Mucosa of descending colon (tissue), 3 donors: ENCODE results near the gene CLCN4. TPM values are rescaled to one million over a fixed set of nuclear protein-coding genes. Genes with fewer than 3 reads are reported as not detected.

Experiments used
- ATAC-seq: fragments of 200-7000 bp; cut with Tn5 transposase; one replicate; pipeline ENCODE4 v1.9.1; 2020; ENCODE audit warnings: mild to moderate bottlenecking, moderate library complexity
- DNase-seq, 3 donors: peaks; one replicate each; pipeline ENCODE4 v3.0.0-alpha.2; 2020
- H3K36me3 ChIP-seq: fragments of 200-600 bp; one replicate; pipeline ENCODE4 v1.8.0; 2021; ENCODE audit warnings: low read depth, mild to moderate bottlenecking
- H3K4me1 ChIP-seq: fragments of 200-600 bp; one replicate; pipeline ENCODE4 v1.8.0; 2021; ENCODE audit warnings: low read depth, mild to moderate bottlenecking
- H3K4me3 ChIP-seq: fragments of 200-600 bp; one replicate; pipeline ENCODE4 v1.8.0; 2021; ENCODE audit warnings: mild to moderate bottlenecking
- H3K9me3 ChIP-seq: fragments of 200-600 bp; one replicate; pipeline ENCODE4 v1.8.0; 2021; ENCODE audit warnings: mild to moderate bottlenecking
- intact Hi-C, 2 donors: fragments of 100-400 bp; cut with DNase I in 1 of 2; cut with micrococcal nuclease in 1 of 2; formaldehyde crosslinking; loops; one replicate each; pipeline versions ENCODE4 v1.11.0 to v1.11.1; 2022; cut with DNase I, micrococcal nuclease
- total RNA-seq, 3 donors: library from RNA; stranded (reverse); fragmentation: NEBNext Ultra II Directional in 2 of 3; extraction: Animal tissue kit (Norgen Biotek cat#: 25700) in 2 of 3; gene quantifications; one replicate each; pipeline versions ENCODE4 v1.2.1 to v1.2.4, GENCODE V29; 2021 to 2023
- TF ChIP-seq, protein P1 (sequence below): fragments of 200-600 bp; IDR thresholded peaks from one replicate; pipeline ENCODE4 v1.8.0; 2022; ENCODE audit warnings: antibody characterized with exemption, mild to moderate bottlenecking
- donor health status: DM: no; HTN: no; CAD: no; lungs with moderate emphysema.
- donor health status: DM: no; HTN: no; CAD: no.
- donor health status: DM: no; HTN: yes; CAD: no.

The CLCN4 gene
- total RNA-seq, 3 donors from 2014 or later: 0.26 to 1.8 (median 1.7) TPM

DNA sequence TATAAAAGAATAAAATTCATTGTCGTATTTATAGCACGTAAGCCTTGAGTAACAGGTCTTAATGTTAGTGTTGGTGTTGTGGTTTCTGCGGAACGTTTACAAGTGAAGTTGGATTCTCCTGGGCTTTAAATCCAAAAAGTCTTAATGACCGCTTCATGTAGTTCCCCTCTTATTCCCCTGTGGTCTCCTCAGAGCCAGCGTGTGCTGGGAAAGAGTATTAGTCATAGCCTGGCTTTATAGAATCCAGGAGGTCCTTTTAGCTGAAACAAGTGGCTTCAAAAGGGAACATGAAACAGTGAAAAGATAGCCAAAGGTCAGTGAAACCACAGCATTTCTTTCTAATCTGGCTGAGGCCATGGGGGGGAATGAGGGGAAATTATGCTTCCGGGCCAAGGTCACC, 79.1 kb downstream of the CLCN4 start:
- H3K4me1 ChIP-seq: no peaks in the 10 kb centered on the region
- H3K36me3 ChIP-seq: no peaks in the 10 kb centered on the region
- no peak overlapping the region for H3K4me3 ChIP-seq
- TF ChIP-seq, protein P1, sequence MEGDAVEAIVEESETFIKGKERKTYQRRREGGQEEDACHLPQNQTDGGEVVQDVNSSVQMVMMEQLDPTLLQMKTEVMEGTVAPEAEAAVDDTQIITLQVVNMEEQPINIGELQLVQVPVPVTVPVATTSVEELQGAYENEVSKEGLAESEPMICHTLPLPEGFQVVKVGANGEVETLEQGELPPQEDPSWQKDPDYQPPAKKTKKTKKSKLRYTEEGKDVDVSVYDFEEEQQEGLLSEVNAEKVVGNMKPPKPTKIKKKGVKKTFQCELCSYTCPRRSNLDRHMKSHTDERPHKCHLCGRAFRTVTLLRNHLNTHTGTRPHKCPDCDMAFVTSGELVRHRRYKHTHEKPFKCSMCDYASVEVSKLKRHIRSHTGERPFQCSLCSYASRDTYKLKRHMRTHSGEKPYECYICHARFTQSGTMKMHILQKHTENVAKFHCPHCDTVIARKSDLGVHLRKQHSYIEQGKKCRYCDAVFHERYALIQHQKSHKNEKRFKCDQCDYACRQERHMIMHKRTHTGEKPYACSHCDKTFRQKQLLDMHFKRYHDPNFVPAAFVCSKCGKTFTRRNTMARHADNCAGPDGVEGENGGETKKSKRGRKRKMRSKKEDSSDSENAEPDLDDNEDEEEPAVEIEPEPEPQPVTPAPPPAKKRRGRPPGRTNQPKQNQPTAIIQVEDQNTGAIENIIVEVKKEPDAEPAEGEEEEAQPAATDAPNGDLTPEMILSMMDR: no peak
- intact Hi-C loops: no loop called here
- no peaks in the 10 kb centered on the region for H3K9me3 ChIP-seq
- no peak for ATAC-seq
- no peak for DNase-seq

DNA sequence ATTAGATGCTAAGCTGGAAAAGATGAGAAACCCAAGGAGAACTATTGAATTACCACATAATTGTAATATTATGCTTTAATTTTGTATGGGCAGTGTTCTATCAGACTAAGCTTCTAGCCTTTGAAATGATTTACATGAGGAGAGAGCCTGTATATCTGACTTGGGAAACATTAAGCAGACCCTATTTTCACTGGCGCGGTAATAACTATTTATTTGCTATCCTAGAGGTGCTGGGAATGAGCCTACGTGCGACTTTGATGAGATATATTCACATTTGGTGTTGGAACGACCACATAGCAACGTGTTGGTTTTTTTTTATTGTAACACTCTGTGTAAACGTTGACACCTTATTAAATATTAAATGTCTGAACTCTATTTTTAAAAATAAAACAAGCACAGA, 80.5 kb downstream of the CLCN4 start:
- ATAC-seq (no peak), DNase-seq (no peak)
- intact Hi-C loops: no loop called here
- Histone ChIP-seq H3K9me3 (no peaks in the 10 kb centered on the region), H3K4me3 (no peak overlapping the region), H3K36me3 (no peaks in the 10 kb centered on the region), H3K4me1 (no peaks in the 10 kb centered on the region)
- TF ChIP-seq, protein P1: no peak

DNA sequence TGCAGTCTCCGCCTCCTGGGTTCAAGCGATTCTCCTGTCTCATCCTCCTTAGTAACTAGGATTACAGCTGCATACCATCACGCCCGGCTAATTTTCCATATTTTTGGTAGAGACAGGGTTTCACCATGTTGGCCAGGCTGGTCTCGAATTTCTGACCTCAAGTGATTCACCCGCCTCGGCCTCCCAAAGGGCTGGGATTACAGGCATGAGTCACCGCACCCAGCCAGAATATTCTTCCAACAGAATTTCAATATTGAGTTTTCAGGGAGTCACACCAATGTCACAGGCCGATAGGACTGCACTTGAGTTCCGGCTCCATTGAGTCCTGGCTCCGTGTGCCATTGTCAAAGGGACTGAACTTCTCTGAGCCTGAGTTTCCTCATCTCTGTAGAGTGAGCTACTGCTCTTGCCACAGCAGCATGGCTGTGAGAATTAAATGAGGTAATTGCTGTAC, 82.9 kb downstream of the CLCN4 start:
- no peaks in the 10 kb centered on the region for H3K36me3 ChIP-seq
- no peaks in the 10 kb centered on the region for H3K9me3 ChIP-seq
- TF ChIP-seq, protein P1: no peak
- DNase-seq: no peak
- no peaks in the 10 kb centered on the region for H3K4me1 ChIP-seq
- ATAC-seq: no peak
- intact Hi-C loops: no loop called here
- H3K4me3 ChIP-seq: no peak overlapping the region

DNA sequence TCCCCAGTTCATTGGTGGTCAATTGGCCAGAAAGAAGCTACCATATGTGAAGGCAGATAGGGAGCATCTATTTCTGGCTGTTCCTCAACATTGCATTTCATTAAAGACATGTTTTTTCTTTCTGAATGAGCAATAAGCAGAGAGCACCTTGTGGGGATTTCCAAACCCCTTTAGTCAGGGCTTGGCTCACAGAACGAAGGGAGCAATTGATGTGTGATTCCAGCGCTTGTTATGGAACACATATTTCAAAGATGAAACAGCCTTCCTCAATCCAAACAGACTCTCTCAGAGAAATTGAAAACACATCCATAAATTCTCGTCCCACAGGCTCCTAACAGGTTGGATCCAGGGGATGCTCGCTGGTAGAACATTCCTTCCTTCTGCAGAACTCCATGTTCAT, 84.1 kb downstream of the CLCN4 start:
- no peaks in the 10 kb centered on the region for H3K36me3 ChIP-seq
- no peaks in the 10 kb centered on the region for H3K4me1 ChIP-seq
- H3K9me3 ChIP-seq: no peaks in the 10 kb centered on the region
- no peak for ATAC-seq
- H3K4me3 ChIP-seq: no peak overlapping the region
- TF ChIP-seq, protein P1: no peak
- intact Hi-C loops: no loop called here
- DNase-seq: no peak

DNA sequence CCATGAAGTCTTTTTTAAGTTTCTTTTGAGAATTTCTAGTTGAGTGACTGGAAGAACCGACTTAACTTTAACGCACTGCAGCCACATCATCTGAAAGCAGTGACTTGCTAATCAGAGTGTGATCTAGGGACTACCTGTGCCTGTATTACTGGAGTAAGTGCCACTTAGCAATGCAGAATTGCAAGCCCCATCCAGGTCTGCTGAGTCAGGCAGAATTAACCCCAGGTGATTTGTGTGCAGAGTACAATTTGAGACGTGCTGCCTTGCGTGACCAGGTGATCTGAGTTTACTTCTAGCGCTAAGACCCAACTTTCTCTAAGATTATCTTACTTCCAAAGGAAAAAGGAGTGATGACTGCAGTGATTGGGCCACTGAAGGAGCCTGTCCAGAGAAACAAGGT, 85.3 kb downstream of the CLCN4 start:
- intact Hi-C loops: no loop called here
- TF ChIP-seq, protein P1: no peak
- ATAC-seq (no peak), DNase-seq (no peak)
- no peaks in the 10 kb centered on the region for H3K9me3 ChIP-seq
- H3K4me1 ChIP-seq: no peaks in the 10 kb centered on the region
- no peaks in the 10 kb centered on the region for H3K36me3 ChIP-seq
- no peak overlapping the region for H3K4me3 ChIP-seq

DNA sequence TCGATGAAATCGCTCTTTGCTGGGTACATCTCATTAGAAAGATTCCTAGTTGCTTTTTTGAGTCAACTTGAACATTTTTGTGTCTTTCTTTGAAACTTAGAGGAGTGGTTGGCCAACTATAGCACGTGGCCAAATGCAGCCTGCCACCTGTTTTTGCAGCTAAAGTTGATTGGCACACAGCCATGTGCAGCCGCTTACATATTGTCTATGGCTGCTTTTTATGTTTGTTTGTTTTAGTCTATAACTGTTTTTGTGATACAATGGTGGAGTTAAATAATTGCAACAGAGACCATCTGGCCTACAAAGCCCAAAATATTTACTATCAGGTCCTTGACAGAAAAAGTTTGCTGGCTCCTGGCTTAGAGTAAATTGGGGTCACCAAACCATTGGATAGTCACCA, 86.3 kb downstream of the CLCN4 start:
- no peaks in the 10 kb centered on the region for H3K9me3 ChIP-seq
- TF ChIP-seq, protein P1: no peak
- no peak overlapping the region for H3K4me3 ChIP-seq
- ATAC-seq: no peak
- DNase-seq: peak in 1 of 3 donors; percentile 19
- no peaks in the 10 kb centered on the region for H3K4me1 ChIP-seq
- intact Hi-C loops: no loop called here
- H3K36me3 ChIP-seq: no peaks in the 10 kb centered on the region
